ENCODE results near the gene MYH6. TPM values are rescaled to one million over a fixed set of nuclear protein-coding genes. Genes with fewer than 3 reads are reported as not detected.
"Not testable (repeated sequence)": the region's sequence is repeated elsewhere in the genome, so short reads cannot be mapped to it uniquely, and the experiment has no call there.

Gene MYH6
- total RNA-seq, 1 donor from 2014 or later = 0.07 TPM

- TF ChIP-seq, protein P1, sequence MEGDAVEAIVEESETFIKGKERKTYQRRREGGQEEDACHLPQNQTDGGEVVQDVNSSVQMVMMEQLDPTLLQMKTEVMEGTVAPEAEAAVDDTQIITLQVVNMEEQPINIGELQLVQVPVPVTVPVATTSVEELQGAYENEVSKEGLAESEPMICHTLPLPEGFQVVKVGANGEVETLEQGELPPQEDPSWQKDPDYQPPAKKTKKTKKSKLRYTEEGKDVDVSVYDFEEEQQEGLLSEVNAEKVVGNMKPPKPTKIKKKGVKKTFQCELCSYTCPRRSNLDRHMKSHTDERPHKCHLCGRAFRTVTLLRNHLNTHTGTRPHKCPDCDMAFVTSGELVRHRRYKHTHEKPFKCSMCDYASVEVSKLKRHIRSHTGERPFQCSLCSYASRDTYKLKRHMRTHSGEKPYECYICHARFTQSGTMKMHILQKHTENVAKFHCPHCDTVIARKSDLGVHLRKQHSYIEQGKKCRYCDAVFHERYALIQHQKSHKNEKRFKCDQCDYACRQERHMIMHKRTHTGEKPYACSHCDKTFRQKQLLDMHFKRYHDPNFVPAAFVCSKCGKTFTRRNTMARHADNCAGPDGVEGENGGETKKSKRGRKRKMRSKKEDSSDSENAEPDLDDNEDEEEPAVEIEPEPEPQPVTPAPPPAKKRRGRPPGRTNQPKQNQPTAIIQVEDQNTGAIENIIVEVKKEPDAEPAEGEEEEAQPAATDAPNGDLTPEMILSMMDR (IDR thresholded peaks at IDR 0.05; ENCODE audit: unreplicated experiment) = no peak
- H3K9me3 Mint-ChIP-seq (ENCODE audit: low read depth) = no peaks in the 10 kb centered on the region
- no peaks in the 10 kb centered on the region for H3K36me3 Mint-ChIP-seq (ENCODE audit: insufficient read depth)
- peaks cover 46% of the 10 kb centered on the region for H3K27me3 Mint-ChIP-seq
- H3K4me1 Mint-ChIP-seq (ENCODE audit: low read depth) = peaks cover 1% of the 10 kb centered on the region
- no peak overlapping the region for H3K4me3 Mint-ChIP-seq (ENCODE audit: low read depth)
- H3K27ac Mint-ChIP-seq = no peak overlapping the region
- DNase-seq (ENCODE audit: low spot score, unreplicated experiment) = no peak
These were observed 19.1 kb downstream of the MYH6 start for GRCh38 chr14:23388996-23389395.

- H3K36me3 Mint-ChIP-seq (ENCODE audit: insufficient read depth) = no peaks in the 10 kb centered on the region
- no peak overlapping the region for H3K4me3 Mint-ChIP-seq (ENCODE audit: low read depth)
- no peak for DNase-seq (ENCODE audit: low spot score, unreplicated experiment)
- H3K9me3 Mint-ChIP-seq (ENCODE audit: low read depth) = no peaks in the 10 kb centered on the region
- H3K27ac Mint-ChIP-seq = no peak overlapping the region
- peaks cover 1% of the 10 kb centered on the region for H3K4me1 Mint-ChIP-seq (ENCODE audit: low read depth)
- H3K27me3 Mint-ChIP-seq = peaks cover 43% of the 10 kb centered on the region
- TF ChIP-seq, protein P1 (IDR thresholded peaks at IDR 0.05; ENCODE audit: unreplicated experiment) = no peak
These were observed 19.9 kb downstream of the MYH6 start for GRCh38 chr14:23387916-23388882.

GRCh38 chr14:23386999-23387398, 21.1 kb downstream of the MYH6 start:
- TF ChIP-seq, protein P1 (IDR thresholded peaks at IDR 0.05; ENCODE audit: unreplicated experiment) = no peak
- Mint-ChIP-seq H3K36me3 (ENCODE audit: insufficient read depth) (no peaks in the 10 kb centered on the region), H3K27me3 (peaks cover 46% of the 10 kb centered on the region), H3K4me3 (ENCODE audit: low read depth) (no peak overlapping the region), H3K27ac (no peak overlapping the region), H3K9me3 (ENCODE audit: low read depth) (no peaks in the 10 kb centered on the region), H3K4me1 (ENCODE audit: low read depth) (peaks cover 1% of the 10 kb centered on the region)
- DNase-seq (ENCODE audit: low spot score, unreplicated experiment) = no peak

GRCh38 chr14:23386266-23386657, 21.8 kb downstream of the MYH6 start:
- not testable (repeated sequence) for H3K27ac Mint-ChIP-seq; DNase-seq (ENCODE audit: low spot score, unreplicated experiment); H3K4me3 Mint-ChIP-seq (ENCODE audit: low read depth); H3K36me3 Mint-ChIP-seq (ENCODE audit: insufficient read depth); H3K9me3 Mint-ChIP-seq (ENCODE audit: low read depth); H3K4me1 Mint-ChIP-seq (ENCODE audit: low read depth)
- peaks cover 52% of the 10 kb centered on the region for H3K27me3 Mint-ChIP-seq

DNA sequence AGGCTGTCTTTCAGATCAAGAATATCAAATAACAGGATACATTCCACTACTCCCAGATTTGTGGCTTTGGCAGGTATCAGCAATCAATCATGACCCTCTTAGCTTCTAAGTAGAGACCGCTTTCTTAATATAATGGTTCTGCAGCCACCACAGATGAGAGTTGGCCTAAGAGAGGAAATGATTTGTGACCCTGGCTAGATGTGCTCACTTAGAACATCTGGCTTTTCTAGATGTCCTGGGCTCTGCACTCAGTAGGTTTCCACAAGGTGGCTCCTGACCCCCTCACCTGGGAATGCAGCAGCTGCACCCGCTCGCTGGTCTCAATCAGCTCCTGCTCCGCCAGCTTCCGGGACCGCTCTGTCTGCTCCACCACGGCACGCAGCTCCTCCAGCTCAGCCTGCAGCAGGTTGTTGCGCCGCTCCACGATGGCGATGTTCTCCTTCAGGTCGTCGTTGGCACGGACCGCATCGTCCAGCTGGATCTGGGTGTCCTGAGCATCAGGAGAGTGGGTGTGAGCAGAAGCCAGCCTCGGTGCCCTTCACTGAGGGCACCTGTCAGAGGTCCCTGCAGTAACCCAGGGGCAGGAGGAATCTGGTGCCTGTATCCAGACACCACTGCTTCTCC, 22.3 kb downstream of the MYH6 start:
- H3K27me3 Mint-ChIP-seq = peaks cover 57% of the 10 kb centered on the region
- no peaks in the 10 kb centered on the region for H3K36me3 Mint-ChIP-seq (ENCODE audit: insufficient read depth)
- peaks cover 1% of the 10 kb centered on the region for H3K4me1 Mint-ChIP-seq (ENCODE audit: low read depth)
- no peak overlapping the region for H3K4me3 Mint-ChIP-seq (ENCODE audit: low read depth)
- H3K27ac Mint-ChIP-seq = no peak overlapping the region
- no peaks in the 10 kb centered on the region for H3K9me3 Mint-ChIP-seq (ENCODE audit: low read depth)
- DNase-seq (ENCODE audit: low spot score, unreplicated experiment) = no peak
- TF ChIP-seq, protein P1 (IDR thresholded peaks at IDR 0.05; ENCODE audit: unreplicated experiment) = no peak

All from progenitor cell of endocrine pancreas (in vitro differentiated cells).